ENCODE results near the gene ZMAT5.
A peak's percentile ranks its signal among the peaks of the same experiment; 100 is the strongest.

ZMAT5 gene

GRCh38 chr22:29690476-29690875 is 76.3 kb downstream of the ZMAT5 start:
- TF ChIP-seq, protein P1, sequence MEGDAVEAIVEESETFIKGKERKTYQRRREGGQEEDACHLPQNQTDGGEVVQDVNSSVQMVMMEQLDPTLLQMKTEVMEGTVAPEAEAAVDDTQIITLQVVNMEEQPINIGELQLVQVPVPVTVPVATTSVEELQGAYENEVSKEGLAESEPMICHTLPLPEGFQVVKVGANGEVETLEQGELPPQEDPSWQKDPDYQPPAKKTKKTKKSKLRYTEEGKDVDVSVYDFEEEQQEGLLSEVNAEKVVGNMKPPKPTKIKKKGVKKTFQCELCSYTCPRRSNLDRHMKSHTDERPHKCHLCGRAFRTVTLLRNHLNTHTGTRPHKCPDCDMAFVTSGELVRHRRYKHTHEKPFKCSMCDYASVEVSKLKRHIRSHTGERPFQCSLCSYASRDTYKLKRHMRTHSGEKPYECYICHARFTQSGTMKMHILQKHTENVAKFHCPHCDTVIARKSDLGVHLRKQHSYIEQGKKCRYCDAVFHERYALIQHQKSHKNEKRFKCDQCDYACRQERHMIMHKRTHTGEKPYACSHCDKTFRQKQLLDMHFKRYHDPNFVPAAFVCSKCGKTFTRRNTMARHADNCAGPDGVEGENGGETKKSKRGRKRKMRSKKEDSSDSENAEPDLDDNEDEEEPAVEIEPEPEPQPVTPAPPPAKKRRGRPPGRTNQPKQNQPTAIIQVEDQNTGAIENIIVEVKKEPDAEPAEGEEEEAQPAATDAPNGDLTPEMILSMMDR (IDR thresholded peaks at IDR 0.05; ENCODE audit: borderline replicate concordance, insufficient read depth, low read depth, low read length), result no peak
- no peak overlapping the region for H3K4me3 ChIP-seq (ENCODE audit: low read depth, low read length)

DNA sequence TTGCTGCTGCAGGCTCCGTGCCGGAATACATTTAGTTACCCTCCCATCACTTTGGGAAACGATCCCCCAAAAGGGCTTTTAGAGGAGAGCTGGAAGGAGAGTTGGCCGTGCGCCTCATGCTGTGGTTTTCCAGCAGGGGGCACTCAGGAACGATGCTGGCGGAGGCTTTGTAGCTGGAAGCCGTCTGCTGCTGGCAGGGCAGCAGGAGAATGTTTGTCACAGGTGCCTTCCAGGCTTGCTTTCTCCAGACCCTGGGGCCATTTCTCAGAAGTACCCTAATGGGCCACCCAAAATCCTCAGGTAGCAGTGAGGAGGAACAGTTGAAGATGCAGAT is 77.0 kb downstream of the ZMAT5 start:
- TF ChIP-seq, protein P1 (IDR thresholded peaks at IDR 0.05; ENCODE audit: borderline replicate concordance, insufficient read depth, low read depth, low read length), result peak; percentile 78
- H3K4me3 ChIP-seq (ENCODE audit: low read depth, low read length), result no peak overlapping the region

DNA sequence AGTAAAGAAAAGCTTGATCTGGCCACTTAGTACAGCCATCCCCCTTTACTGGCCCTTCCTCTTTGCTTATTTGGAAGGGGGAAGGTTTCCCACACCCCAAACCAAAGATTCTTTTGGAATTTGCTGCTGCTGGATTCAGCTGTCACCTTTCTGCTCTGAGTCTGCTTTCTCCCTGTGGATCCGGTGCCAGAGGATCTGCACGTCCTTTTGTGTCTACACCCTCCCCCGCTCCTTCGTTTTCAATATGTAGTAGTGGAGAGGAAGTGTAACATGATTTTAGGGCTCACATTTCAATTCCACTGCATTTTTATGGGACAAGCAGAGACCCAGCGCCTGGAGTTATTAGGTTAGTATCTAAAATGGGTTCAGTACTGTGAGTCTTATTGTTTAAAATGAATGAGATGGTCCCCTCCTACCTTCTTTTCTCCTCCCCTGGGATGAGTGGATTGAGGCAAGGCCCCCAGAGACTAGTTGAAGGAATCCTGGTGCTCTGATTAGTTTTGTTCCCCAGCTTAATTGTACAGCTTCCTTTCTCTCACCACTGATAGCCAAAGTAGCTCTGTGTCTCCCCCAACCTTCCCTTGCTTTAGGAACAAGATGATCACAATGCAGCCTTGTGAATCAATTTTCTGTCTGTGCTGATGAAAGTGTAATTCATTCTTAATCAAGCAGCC is 77.5 kb downstream of the ZMAT5 start:
- no peak overlapping the region for H3K4me3 ChIP-seq (ENCODE audit: low read depth, low read length)
- TF ChIP-seq, protein P1 (IDR thresholded peaks at IDR 0.05; ENCODE audit: borderline replicate concordance, insufficient read depth, low read depth, low read length), result no peak

DNA sequence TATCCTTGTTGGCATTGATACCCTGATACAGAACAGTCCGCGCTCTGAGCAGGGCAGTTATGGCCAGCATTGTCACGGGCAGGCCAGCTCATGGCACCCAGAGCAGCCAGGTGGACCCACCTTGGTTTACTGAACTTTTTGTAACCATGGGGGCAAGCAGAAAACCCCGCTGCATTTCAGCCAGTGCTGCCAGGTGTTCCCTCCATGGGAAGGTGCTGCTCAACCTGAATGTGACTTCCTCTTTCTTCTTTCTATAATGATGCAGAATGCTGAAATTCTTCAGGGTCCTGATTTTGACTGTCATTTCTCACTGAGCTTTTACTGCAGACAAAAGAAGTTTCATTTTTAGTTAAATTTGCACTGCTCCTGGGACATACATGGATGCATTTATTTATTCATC is 82.6 kb downstream of the ZMAT5 start:
- TF ChIP-seq, protein P1 (IDR thresholded peaks at IDR 0.05; ENCODE audit: borderline replicate concordance, insufficient read depth, low read depth, low read length), result no peak
- no peak overlapping the region for H3K4me3 ChIP-seq (ENCODE audit: low read depth, low read length)

DNA sequence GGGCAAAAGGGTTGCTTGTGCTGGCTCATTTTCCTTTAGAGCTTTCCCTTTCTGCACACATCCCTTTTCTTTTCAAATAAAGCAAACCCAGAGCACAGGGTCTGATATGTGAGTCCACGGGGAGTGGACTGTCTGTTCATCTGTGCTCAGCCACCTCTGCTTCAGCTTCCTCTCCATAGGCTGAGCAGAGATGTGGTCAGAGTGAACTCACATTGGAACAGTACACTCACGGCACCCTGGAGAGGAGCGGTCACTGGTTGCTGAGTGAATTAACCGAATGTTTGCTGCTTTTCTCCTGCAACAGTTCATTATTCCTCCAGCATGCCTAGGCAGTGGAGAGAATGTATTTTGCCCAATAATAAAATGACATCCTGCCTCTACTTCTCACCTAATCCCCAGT is 83.3 kb downstream of the ZMAT5 start:
- H3K4me3 ChIP-seq (ENCODE audit: low read depth, low read length), result no peak overlapping the region
- TF ChIP-seq, protein P1 (IDR thresholded peaks at IDR 0.05; ENCODE audit: borderline replicate concordance, insufficient read depth, low read depth, low read length), result no peak
